WI38 (cell line): ENCODE measurements around the gene NBPF3.
"Not testable (repeated sequence)": the region's sequence is repeated elsewhere in the genome, so short reads cannot be mapped to it uniquely, and the experiment has no call there.

Experiments
- H3K4me3 ChIP-seq: 2 replicates; pipeline ENCODE4 v1.5.1; 2011; ENCODE audit warnings: low read depth, mild to moderate bottlenecking, control low read depth, low read length
- CTCF ChIP-seq: IDR thresholded peaks from 2 replicates; pipeline ENCODE4 v1.5.1; 2012; ENCODE audit warnings: low read depth, mild to moderate bottlenecking, control low read depth, low read length

The NBPF3 gene

GRCh38 chr1:21414015-21414414 lies 25.9 kb upstream of the NBPF3 start:
- no peak overlapping the region for H3K4me3 ChIP-seq
- no peak for TF ChIP-seq CTCF

GRCh38 chr1:21420378-21420777 lies 19.6 kb upstream of the NBPF3 start:
- not testable (repeated sequence) for H3K4me3 ChIP-seq

- not testable (repeated sequence) for H3K4me3 ChIP-seq
Observed at GRCh38 chr1:21421307-21421706, 18.6 kb upstream of the NBPF3 start.

- 0 out of 2 replicates have a peak overlapping the region, but pooled peaks have one; percentile 20 for H3K4me3 ChIP-seq
Observed at GRCh38 chr1:21427798-21428480, 12.0 kb upstream of the NBPF3 start.

- 0 out of 2 replicates have a peak overlapping the region, but pooled peaks have one; percentile 20 for H3K4me3 ChIP-seq
Observed at GRCh38 chr1:21428481-21429073, 11.4 kb upstream of the NBPF3 start.

- H3K4me3 ChIP-seq = not testable (repeated sequence)
Observed at GRCh38 chr1:21429210-21429609, 10.7 kb upstream of the NBPF3 start.

- H3K4me3 ChIP-seq = not testable (repeated sequence)
Observed at GRCh38 chr1:21430875-21431274, 9.1 kb upstream of the NBPF3 start.

GRCh38 chr1:21434394-21434793 lies 5.5 kb upstream of the NBPF3 start:
- no peak for TF ChIP-seq CTCF
- H3K4me3 ChIP-seq = no peak overlapping the region

GRCh38 chr1:21435646-21436487 lies 4.1 kb upstream of the NBPF3 start:
- no peak overlapping the region for H3K4me3 ChIP-seq
- TF ChIP-seq CTCF = no peak

- H3K4me3 ChIP-seq = no peak overlapping the region
- TF ChIP-seq CTCF = no peak
Observed at GRCh38 chr1:21436488-21437340, 3.2 kb upstream of the NBPF3 start.
